Measurements from ENCODE around the gene IGF2BP3. TPM values are rescaled to one million over a fixed set of nuclear protein-coding genes. Genes with fewer than 3 reads are reported as not detected.

Gene IGF2BP3
- total RNA-seq, 1 donor from 2014 or later: 44.0 TPM

Other genes starting within 250 kb of the IGF2BP3 start
- gene GPNMB, start 223.7 kb downstream of the IGF2BP3 start, total RNA-seq: 33.5 and 36.1 TPM in 2 replicates
- 50.9 and 58.5 TPM in 2 replicates for gene MALSU1, start 171.2 kb downstream of the IGF2BP3 start, total RNA-seq
- 25.8 and 36.9 TPM in 2 replicates for gene TRA2A, start 61.5 kb upstream of the IGF2BP3 start, total RNA-seq
- 14.2 and 18.0 TPM in 2 replicates for gene CCDC126, start 126.9 kb upstream of the IGF2BP3 start, total RNA-seq
- 14.2 and 15.5 TPM in 2 replicates for gene FAM221A, start 209.7 kb upstream of the IGF2BP3 start, total RNA-seq
- 0.58 and 0.89 TPM in 2 replicates for gene STK31, start 239.7 kb upstream of the IGF2BP3 start, total RNA-seq

Measured in kidney epithelial cell (primary cell).